K562 treated with DMSO at 1 percent for 24 hours (cell line): Measurements from ENCODE around the gene TBRG4. TPM values are rescaled to one million over a fixed set of nuclear protein-coding genes. Genes with fewer than 3 reads are reported as not detected.

Experiments
- total RNA-seq: library from RNA; unstranded; fragments of 300-600 nt; gene quantifications from 2 replicates; pipeline ENCODE4 v1.2.3, GENCODE V29; 2022; ENCODE audit warnings: low read depth; ENCODE audit not compliant: insufficient read depth

TBRG4 gene
- 114 and 115 TPM in 2 replicates for total RNA-seq

GRCh38 chr7:45111298-45112223 lies at the start of gene TBRG4:
TSS of gene TBRG4 (minus strand) at chr7:45111697. CDS start at chr7:45109237, 2,460 bp downstream.

GRCh38 chr7:45157653-45158401 lies 46.3 kb upstream of the TBRG4 start, which contains the start of gene RAMP3:
TSS of gene RAMP3 (plus strand) at chr7:45157791. CDS start at chr7:45157829, 38 bp downstream.

DNA sequence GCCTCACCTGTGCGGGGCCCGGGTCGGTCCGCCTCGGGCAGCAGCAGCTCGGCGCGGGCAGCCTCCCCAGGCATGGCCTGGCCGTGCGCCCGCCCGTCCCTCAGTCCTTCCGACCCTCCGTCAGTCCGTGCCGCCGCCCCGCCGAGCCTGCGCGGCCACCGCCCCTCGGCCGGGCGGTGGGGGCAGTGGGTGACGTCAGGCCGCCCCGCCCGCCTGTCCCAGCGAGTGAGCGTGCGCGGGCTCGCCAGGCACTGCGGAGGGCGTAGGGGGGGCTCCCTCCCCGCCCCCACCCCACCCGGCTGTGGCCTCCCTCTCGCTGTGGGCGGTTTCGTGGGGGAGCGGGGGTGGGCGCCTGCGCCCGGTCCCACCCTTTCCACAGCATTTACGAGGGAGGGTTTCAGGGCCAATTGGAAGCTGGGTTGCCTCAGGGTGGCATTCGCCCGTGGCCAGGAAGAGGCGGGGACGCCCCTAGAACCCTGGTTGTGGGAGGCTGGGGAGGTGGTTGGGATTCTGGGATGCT lies 22.6 kb downstream of the TBRG4 start, which contains the start of gene NACAD:
TSS of gene NACAD (minus strand) at position 149 of the 520 bp plus-strand sequence. CDS start at position 74, 75 bp downstream.

Other genes starting within 250 kb of the TBRG4 start
- gene PURB, start 226.2 kb downstream of the TBRG4 start, total RNA-seq, result 7.3 and 8.2 TPM in 2 replicates
- gene MYO1G, start 132.7 kb downstream of the TBRG4 start, total RNA-seq, result 0.24 TPM in 1 of 2 replicates, not detected in the other
- gene CCM2, start 111.5 kb downstream of the TBRG4 start, total RNA-seq, result 45.9 and 50.2 TPM in 2 replicates
- gene NACAD, start 22.7 kb downstream of the TBRG4 start, total RNA-seq, result not detected in 2 replicates
- not detected in 2 replicates for gene RAMP3, start 46.1 kb upstream of the TBRG4 start, total RNA-seq